D721Med (cell line): ENCODE data around the gene PNMA6E.

Source experiments
- DNase-seq: peaks from one replicate; pipeline ENCODE4 v3.0.0; 2011; ENCODE audit warnings: low spot score; ENCODE audit not compliant: insufficient read length
- FAIRE-seq: peaks from 2 replicates; lab custom pipeline; 2011; peaks lifted over from hg19 to GRCh38; lab: Jason Lieb, UNC
- TF ChIP-seq, protein P1 (sequence below): IDR thresholded peaks from 2 replicates; pipeline ENCODE4 v1.5.1; 2012; ENCODE audit warnings: mild to moderate bottlenecking, control low read depth; ENCODE audit not compliant: insufficient read depth; ENCODE audit errors: missing control alignments

The PNMA6E gene

DNA sequence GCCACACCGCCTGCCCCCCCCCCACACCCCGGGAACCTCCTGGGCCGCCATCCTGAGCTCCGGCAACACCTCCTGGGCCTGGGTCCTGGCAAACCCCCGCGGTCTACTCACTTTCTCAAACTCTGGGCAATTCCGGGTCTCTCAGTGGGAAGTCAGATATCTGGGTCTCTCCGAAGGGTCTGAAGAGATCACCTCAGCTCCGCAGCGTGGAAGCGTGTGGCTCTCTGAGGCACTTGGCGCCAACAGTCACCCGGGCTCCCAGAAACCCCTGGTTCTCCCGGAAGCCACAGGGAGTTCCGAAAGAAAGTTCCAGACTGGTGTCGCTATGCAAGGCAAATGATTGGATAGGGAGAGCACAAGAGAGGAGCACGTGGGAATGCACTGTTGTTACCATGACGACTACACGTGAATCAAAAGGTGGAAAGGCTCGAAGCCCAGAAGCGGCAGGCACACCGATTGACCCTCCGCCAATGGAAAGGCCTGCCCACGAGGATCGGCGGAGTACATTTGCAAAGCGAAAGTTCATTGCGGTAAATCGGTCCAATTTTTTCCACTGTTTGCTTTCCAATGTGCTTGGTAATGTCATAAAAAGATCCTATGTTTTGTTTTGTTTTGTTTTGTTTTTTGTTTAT, at the start of gene PNMA6E:
PNMA6E (minus strand) TSS at position 218 of the 632 bp plus-strand sequence. CDS start 2,501 bp downstream, outside the sequence.
- FAIRE-seq = no peak
- no peak for DNase-seq
- TF ChIP-seq, protein P1, sequence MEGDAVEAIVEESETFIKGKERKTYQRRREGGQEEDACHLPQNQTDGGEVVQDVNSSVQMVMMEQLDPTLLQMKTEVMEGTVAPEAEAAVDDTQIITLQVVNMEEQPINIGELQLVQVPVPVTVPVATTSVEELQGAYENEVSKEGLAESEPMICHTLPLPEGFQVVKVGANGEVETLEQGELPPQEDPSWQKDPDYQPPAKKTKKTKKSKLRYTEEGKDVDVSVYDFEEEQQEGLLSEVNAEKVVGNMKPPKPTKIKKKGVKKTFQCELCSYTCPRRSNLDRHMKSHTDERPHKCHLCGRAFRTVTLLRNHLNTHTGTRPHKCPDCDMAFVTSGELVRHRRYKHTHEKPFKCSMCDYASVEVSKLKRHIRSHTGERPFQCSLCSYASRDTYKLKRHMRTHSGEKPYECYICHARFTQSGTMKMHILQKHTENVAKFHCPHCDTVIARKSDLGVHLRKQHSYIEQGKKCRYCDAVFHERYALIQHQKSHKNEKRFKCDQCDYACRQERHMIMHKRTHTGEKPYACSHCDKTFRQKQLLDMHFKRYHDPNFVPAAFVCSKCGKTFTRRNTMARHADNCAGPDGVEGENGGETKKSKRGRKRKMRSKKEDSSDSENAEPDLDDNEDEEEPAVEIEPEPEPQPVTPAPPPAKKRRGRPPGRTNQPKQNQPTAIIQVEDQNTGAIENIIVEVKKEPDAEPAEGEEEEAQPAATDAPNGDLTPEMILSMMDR = no peak

DNA sequence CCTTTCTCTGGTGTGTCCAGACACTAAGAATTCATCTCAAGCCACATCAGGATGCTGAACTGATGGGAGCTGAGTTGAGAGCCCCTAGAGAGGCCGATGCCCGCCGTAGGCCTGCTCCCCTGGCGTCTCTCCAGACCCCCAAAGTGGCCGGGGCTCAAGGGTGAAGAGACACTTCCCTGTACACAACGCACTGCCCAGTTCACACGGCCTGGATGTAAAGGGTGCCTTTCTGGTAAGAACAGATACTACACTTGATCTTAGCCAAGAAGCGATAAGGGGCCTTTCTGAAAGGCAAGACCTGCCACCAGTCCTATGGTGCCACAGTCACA, 49.8 kb upstream of the PNMA6E start:
- DNase-seq (no peak), FAIRE-seq (no peak)

GRCh38 chrX:153450114-153450948, 49.2 kb upstream of the PNMA6E start:
- TF ChIP-seq, protein P1 = no peak
- DNase-seq = no peak
- FAIRE-seq = no peak

More for the DNA sequence above, 49.8 kb upstream of the PNMA6E start:
- TF ChIP-seq, protein P1 = no peak

DNA sequence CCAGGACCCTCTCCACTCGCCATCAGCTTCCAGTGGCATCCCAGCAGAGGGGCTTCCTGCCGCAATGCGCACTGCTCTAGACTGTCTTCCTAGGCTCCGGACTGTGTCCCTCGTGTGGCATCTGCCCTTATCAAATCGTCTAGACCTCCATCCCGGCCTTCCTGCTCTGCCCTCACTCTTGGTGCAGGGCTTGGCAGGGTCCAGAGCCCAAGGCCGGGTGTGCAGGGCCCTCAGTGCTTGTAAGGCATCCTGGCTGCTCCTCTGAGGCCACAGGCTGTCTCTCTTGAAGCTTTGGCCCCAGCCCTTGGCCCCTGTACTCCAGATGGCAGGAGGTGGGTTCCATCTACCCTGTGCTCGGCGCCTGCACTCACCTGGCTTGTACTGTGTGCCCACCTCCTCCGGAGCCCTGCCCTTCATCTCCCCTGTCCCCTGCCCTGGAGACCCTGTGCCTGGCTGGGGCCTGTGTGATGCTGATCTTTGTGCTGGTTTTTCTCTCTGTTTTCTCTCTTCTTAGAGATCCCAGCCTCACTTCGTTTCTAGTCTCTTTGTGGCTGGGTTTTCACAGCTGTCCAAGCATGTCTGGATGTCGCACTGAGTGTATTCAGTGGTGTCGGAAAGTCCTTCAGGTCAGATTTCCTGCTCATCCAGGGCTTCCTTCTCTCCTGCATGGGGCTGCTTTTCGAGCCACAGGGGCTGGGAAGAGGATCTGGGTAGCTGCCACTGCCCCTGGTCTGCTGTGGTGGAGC, 48.4 kb upstream of the PNMA6E start:
- TF ChIP-seq, protein P1 = no peak
- DNase-seq (no peak), FAIRE-seq (no peak)

DNA sequence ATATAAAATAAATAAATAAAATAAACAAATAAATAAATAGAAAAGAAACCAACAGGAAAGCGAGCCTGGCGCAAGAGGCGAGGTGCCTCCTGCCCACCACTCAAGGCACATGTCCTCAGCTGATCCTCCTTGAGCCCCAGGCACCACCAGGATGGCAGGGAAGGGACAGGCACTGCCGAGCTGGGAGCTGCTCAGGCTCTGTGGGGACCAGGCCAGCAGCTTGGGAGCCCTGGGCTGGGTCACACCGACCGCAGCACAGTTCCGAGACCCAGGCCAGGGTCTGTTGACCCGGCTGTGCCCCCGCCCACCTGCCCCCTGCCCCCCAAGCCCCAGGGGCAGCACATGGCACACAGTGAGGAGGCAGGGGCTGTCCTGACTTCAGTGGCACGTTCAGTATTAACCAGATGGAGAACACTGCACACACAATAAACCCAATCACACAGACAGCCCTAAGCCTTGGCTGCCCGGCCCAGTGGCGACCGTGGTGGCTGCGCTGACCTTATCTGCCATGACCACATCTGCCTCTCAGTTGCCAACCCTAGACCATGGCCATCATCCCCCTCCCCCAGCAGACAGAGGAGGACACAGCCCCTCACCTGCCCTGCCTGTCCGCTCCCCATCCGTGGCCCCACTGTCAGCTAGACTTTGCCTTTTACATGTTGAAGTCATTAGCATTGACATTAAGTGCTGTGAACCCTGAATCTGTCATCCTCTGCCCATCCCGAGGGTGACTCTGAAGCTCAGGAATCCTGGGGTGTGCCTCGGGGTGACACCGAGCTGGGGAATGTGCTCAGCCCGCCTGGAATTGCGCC, 47.6 kb upstream of the PNMA6E start:
- TF ChIP-seq, protein P1 = no peak
- DNase-seq (no peak), FAIRE-seq (no peak)

- TF ChIP-seq, protein P1 = no peak
- FAIRE-seq (no peak), DNase-seq (no peak)
These were observed 46.4 kb upstream of the PNMA6E start for GRCh38 chrX:153447581-153447960.
